Stomach (tissue), 4 donors: ENCODE results near the gene JAG2.

ENCODE experiments used
- CTCF ChIP-seq, 7 experiments: fragments of 450-650 bp in 4 of 7; fragments of 200-600 bp in 3 of 7; sonication (generic) in 3 of 7; IDR thresholded peaks; one replicate each; pipeline ENCODE4 v1.5.1; 2016 to 2019; ENCODE audit warnings: antibody characterized with exemption in 7 of 7, control low read depth in 2 of 7, mild to moderate bottlenecking in 1 of 7
- POLR2A ChIP-seq, 4 donors: fragments of 450-650 bp; IDR thresholded peaks; one replicate each; pipeline ENCODE4 v1.6.1; 2016; ENCODE audit warnings: antibody characterized with exemption in 4 of 4, control low read depth in 2 of 4, mild to moderate bottlenecking in 1 of 4, moderate library complexity in 1 of 4
- POLR2AphosphoS5 ChIP-seq, 3 donors: sonication (generic); formaldehyde crosslinking; IDR thresholded peaks; one replicate each; pipeline ENCODE4 v1.6.1; 2016; ENCODE audit warnings: antibody characterized with exemption in 3 of 3

GRCh38 chr14:105162669-105162979 lies 6.0 kb downstream of the JAG2 start:
- TF ChIP-seq CTCF (IDR thresholded peaks at IDR 0.05) = no peak
- no peak for TF ChIP-seq POLR2A (IDR thresholded peaks at IDR 0.05)
- no peak for TF ChIP-seq POLR2AphosphoS5 (IDR thresholded peaks at IDR 0.05)
